ENCODE results near the gene PAIP2.

The PAIP2 gene

DNA sequence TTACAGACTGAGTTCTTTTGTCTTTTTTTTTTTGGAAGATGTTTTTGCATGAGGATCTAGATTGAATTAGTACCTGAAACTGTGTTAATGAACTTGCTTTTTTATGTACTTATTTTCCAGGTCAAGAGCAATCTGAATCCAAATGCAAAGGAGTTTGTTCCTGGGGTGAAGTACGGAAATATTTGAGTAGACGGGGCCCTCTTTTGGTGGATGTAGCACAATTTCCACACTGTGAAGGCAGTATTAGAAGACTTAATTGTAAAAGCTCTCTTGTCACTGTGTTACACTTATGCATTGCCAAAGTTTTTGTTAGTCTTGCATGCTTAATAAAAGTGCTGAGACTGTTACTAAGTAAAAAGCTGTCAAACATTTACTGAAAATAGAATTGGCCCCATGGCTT lies 27.0 kb downstream of the PAIP2 start:
- DNase-seq (ENCODE audit: low read depth, low spot score): peak; percentile 19

DNA sequence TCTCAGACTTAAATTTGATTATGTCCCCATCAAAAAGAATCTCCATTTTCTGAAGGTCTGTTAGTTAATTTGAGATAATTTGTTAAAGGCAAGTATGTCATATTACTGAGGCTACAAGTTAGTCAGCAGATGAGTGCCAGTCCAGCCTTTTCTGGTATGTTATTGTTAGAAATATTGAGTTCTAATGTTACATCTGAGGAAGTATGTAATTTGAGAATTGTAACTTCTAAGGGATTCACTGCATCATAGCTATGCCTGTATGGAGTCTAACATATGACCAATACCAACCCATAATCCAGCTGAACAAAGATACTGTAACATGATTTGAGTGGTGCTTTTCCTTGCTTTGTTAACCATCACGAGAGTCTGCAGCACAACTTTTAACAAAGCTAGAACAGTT lies 27.5 kb downstream of the PAIP2 start:
- TF ChIP-seq, protein P1, sequence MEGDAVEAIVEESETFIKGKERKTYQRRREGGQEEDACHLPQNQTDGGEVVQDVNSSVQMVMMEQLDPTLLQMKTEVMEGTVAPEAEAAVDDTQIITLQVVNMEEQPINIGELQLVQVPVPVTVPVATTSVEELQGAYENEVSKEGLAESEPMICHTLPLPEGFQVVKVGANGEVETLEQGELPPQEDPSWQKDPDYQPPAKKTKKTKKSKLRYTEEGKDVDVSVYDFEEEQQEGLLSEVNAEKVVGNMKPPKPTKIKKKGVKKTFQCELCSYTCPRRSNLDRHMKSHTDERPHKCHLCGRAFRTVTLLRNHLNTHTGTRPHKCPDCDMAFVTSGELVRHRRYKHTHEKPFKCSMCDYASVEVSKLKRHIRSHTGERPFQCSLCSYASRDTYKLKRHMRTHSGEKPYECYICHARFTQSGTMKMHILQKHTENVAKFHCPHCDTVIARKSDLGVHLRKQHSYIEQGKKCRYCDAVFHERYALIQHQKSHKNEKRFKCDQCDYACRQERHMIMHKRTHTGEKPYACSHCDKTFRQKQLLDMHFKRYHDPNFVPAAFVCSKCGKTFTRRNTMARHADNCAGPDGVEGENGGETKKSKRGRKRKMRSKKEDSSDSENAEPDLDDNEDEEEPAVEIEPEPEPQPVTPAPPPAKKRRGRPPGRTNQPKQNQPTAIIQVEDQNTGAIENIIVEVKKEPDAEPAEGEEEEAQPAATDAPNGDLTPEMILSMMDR (IDR thresholded peaks at IDR 0.05; ENCODE audit: low read depth, low read length): no peak
- DNase-seq (ENCODE audit: low read depth, low spot score): peak; percentile 81
- no peak overlapping the region for H3K4me3 ChIP-seq (ENCODE audit: low read depth, low read length)
- in situ Hi-C loops (cut with HindIII; ENCODE audit: low sequenced_read_pairs): no loop called here

More for the DNA sequence above, 27.0 kb downstream of the PAIP2 start:
- no peak overlapping the region for H3K4me3 ChIP-seq (ENCODE audit: low read depth, low read length)
- TF ChIP-seq, protein P1 (IDR thresholded peaks at IDR 0.05; ENCODE audit: low read depth, low read length): no peak
- in situ Hi-C loops (cut with HindIII; ENCODE audit: low sequenced_read_pairs): no loop called here

DNA sequence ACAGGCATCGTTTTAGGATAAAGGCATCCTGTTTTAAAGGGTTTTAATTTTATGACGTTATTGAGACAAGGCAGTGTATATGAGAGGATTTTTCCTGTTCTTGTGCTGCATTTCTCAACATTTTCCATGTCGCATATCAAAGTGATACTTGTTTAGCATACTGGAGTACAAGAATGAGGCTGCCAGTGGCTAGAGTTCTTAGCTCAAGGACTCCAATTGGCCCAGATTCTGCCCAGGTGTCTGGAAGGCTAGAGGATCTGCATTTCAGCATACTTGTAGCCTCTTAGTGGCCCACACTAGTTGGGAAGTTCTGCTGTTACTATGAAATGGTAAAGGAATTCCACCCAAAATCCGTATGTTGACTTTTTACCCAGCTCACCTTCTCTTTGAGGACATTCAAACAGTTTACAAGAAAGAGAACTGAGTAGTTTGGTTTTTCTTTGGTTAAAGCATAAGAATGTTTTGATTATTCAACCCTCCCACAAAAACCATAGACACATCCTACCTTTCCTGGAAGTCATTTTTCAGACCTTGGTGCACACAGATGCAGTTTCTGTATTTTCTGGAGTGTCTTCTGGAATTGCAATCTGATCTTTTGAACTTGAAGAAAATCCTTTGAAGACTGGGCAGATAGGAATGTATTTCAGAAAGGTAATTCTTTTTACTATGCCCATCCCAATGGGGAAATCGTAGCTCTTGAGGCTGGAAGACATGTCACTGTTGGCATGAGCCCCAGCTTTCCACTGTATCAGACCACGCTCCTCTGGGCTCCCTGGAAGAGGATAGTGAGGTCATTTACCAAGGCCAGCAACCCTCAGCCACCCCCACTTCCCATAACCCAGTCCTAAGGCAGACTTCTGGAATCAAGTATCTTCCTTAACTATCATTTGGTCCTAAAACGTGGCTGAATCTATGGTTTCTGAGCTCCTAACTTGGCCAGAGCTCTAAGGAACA lies 30.1 kb downstream of the PAIP2 start:
- TF ChIP-seq, protein P1 (IDR thresholded peaks at IDR 0.05; ENCODE audit: low read depth, low read length): no peak
- peak; percentile 42 for DNase-seq (ENCODE audit: low read depth, low spot score)
- in situ Hi-C loops (cut with HindIII; ENCODE audit: low sequenced_read_pairs): no loop called here
- H3K4me3 ChIP-seq (ENCODE audit: low read depth, low read length): no peak overlapping the region

DNA sequence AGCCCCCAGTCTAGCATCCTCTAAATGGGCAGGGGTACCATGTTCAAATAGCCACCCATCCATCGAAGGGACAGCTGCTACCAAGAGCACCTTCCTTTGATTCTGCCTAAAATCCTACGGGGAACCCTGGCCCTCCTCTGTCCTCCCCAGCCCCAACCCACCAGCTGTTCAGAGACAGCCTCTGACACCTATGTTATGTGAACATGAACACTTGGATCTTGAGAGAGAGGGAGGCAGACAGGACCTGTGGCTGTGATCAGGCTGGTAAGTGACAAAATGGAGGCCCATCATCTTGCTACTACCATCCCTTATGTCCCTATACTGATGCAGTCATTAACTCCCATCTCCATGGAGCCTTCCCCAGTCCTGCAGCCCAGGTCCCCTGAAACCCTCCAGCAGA lies 33.3 kb downstream of the PAIP2 start:
- TF ChIP-seq, protein P1 (IDR thresholded peaks at IDR 0.05; ENCODE audit: low read depth, low read length): no peak
- DNase-seq (ENCODE audit: low read depth, low spot score): no peak
- no peak overlapping the region for H3K4me3 ChIP-seq (ENCODE audit: low read depth, low read length)
- in situ Hi-C loops (cut with HindIII; ENCODE audit: low sequenced_read_pairs): no loop called here

DNA sequence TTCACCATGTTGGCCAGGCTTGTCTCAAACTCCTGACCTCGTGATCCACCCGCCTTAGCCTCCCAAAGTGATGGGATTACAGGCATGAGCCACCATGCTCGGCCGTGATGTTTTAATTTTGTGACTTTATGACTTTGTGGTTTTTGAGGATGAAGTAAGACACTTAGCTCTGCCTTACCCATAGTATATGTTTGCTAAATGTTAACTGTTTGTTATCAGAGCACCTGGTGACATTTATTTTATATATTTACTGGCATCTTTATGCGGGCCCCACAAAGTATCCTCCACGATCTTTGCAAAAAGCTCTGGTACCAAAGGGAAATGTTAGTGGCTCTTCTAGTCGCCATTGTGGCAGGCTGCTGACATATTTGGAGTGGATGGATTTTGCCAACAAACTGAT lies 34.7 kb downstream of the PAIP2 start:
- TF ChIP-seq, protein P1 (IDR thresholded peaks at IDR 0.05; ENCODE audit: low read depth, low read length): no peak
- in situ Hi-C loops (cut with HindIII; ENCODE audit: low sequenced_read_pairs): no loop called here
- DNase-seq (ENCODE audit: low read depth, low spot score): no peak
- H3K4me3 ChIP-seq (ENCODE audit: low read depth, low read length): no peak overlapping the region

DNA sequence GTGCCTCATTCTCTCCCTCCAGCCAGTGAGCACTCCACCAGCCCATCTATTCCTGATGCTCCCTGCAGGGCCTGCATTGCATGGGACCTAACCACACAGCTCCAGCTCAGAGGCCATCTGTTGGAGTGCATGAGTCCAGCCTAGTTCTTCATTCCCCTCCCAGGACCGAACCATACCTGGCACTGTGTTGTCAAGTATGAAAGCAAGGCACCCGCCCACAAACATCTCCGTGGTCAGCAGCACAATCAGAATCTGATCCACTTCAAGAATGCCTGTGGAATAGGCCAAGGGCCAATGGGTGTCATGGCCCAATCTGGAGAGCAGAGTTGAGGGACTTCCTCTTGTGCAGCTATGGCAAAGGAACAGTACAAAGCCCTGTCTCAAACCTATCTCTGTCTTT lies 35.6 kb downstream of the PAIP2 start:
- TF ChIP-seq, protein P1 (IDR thresholded peaks at IDR 0.05; ENCODE audit: low read depth, low read length): no peak
- in situ Hi-C loops (cut with HindIII; ENCODE audit: low sequenced_read_pairs): no loop called here
- no peak overlapping the region for H3K4me3 ChIP-seq (ENCODE audit: low read depth, low read length)
- DNase-seq (ENCODE audit: low read depth, low spot score): no peak

Data from astrocyte of the spinal cord (primary cell).